SKM-1 treated with dmso at 0.1 percent for 144 hours (cell line): ENCODE data around the gene KRT86.
"Not testable (repeated sequence)": the region's sequence is repeated elsewhere in the genome, so short reads cannot be mapped to it uniquely, and the experiment has no call there.

Experiments used
- DNase-seq: peaks from one replicate; lab custom pipeline; 2025; ENCODE audit not compliant: unreplicated experiment; lab: John Stamatoyannopoulos, UW

Gene KRT86

DNA sequence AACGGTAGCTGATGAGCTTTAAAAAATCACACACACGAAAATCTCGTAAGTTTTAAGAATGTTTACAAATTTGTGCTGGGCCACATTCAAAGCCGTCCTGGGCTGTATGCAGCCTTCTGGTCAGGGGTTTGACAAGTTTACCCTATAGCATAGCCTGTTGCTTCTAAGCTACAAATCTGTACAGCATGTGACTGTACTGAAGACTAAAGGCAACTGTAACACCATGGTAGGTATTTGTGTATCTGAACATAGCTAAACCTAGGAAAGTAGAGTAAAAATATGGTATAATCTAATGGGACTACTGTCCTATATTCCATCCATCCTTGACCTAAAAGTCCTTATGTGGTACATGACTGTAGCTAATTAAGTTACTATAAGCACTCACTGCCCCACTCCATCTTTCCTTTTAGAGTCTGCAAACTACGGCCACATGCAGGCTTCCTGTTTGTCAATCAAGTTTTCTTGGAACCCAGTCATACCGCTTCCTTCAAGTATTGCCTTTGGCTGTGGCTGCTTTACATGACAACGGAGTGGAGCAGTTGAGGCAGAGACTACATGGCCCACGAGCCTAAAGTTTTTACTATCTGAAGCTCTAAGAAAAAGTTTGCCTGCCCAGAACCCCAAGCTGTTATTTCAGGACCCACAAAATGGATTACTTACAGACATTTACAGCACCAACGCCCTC, 22.9 kb upstream of the KRT86 start:
- no peak for DNase-seq

DNA sequence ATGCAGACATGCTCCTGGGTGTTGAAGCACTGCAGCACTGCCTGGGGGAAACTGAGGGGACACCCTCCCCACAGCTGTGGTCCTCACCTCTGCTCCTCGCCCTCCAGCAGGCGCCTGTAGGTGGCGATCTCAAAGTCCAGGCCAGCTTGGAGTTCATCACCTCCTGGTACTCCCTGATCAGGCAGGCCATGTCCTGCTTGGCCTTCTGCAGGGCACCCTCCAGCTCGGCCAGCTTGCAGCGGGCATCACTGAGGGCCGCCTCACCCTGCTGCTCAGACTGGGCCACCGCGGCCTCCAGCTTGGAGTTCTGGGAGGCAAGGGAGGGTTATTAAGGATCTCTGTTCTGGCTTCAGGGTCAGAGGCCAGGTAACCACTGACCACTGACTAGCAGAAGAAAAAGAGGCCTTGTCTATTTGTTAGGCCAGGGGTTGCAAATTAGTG, 22.2 kb upstream of the KRT86 start:
- DNase-seq, result not testable (repeated sequence)

- no peak for DNase-seq
These were observed 21.6 kb upstream of the KRT86 start for GRCh38 chr12:52252728-52253343.

- DNase-seq, result no peak
These were observed 20.9 kb upstream of the KRT86 start for GRCh38 chr12:52253391-52254179.

DNA sequence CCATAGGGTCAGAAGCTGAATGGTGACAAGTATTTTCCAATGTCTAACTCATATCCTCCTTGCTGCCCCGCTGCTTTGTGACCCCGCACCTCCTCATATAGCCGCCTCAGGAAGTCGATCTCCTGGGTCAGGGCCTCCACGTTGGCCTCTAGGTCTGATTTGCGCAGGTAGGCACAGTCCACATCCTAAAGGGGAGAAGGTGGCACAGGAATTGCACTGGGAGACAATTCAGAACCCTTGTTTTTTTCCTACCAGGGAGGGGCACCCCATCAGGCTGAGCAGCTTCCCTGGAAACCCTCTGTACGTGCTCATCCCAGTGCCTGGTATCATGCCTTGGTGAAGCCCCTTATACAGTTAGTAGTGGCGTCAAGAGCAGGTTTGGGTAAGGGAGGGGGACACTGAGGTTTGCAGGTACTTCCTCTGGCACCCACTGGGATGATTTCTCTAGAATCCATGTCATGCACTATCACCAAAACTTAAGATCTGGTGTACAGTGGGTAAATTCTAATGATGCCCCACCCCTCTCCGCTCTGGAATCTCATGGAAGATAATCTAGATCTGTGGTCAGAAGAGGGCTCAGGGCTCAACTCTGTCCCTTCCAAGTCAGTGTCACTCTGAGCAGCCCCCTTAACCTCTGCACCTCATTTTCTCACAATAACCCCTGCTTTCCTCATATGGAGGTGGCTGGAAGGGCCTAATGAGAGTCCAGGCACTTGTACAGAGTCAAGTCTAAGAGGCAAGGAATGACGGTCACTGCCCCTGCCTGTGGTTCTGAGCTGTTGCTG, 20.1 kb upstream of the KRT86 start:
- DNase-seq, result no peak

- no peak for DNase-seq
These were observed 19.3 kb upstream of the KRT86 start for GRCh38 chr12:52254965-52255751.

- DNase-seq, result no peak
These were observed 18.4 kb upstream of the KRT86 start for GRCh38 chr12:52255926-52256583.

DNA sequence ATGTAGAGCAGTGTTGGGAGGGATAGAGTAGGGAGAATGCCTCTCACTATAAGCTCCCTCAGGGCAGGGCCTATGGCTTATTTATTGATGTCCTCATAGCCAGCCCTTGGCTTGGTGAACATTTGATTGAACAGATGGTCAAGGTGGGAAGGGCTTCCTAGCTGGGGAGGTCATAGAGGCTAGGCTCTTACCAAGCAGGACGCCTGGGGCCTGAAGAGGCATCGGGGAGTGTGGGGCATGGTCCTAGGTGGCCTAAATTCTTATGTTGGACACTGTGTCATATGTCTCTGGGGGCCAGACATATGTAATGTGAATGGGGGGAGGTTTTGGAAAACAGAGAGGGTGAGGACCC, 17.9 kb upstream of the KRT86 start:
- DNase-seq, result no peak

- DNase-seq, result no peak
These were observed 17.3 kb upstream of the KRT86 start for GRCh38 chr12:52257074-52257551.

GRCh38 chr12:52257922-52258321, 16.5 kb upstream of the KRT86 start:
- DNase-seq, result not testable (repeated sequence)

GRCh38 chr12:52258335-52258901, 16.0 kb upstream of the KRT86 start:
- DNase-seq, result no peak

DNA sequence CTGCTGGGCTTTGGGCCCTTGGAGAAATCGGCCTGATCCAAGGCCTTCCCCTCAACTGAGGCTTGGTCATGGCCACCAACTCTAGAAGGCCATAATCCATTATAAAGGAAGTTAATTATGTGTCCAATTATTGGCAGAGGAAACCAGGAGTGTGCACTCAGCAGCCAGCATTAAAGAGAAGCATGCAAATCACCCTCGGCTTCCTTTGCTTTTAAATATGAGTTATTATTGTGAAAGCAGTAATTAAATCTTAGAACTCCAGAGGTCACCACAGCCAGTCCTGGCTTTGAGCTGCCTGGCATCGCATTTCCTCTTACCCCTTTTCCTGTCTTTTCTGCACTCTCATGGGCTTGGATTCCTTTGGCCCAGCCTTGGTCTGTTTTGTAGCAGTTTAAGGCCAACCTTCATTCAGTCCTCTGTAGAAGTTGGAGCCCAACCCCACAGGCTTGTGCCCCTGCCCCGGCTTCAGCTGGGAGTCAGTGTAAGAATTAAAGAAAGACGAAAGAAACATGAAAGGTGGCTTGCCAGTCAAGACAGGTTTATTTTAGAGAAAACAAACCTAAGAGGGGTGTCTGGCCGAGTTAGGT, 14.7 kb upstream of the KRT86 start:
- no peak for DNase-seq

DNA sequence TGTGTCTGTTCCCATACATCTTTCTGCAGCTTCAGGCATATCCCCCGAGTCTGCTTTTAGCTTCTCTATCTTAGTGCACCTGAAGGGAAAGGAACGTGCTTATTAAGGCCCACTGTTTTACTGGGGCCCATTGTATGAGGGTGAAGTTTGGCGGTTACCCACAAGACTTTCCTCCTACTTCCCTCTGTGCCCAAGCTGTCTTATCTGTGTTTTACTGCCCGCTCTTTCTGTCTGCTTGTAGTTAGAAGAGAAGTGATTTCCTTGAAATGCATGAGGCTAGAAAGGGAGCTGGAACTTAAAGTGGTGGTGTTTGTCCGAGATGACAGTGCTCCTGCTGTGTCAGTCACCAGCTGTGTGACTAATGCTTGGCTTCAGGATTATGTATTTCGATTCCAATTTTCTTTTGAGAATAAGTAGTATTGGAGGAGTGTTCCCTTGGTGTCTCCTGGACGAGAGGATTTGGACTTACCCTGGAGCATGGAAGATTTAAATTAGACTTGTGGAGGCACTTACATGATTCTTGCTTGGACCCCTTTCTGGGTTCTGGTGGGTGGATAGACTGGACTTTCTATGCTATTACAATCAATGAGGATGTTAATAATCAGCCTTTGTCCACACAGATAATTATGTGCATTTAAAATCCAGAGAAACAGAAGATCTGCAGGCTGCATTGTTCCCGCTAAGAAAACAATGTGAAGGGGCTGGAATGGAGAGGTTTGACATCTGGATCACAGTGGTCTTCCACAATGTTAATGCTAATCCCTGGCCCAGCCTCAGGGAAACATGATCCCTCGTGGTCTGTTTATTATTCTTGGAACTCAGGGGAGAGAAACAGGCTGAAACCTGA, 13.9 kb upstream of the KRT86 start:
- no peak for DNase-seq

GRCh38 chr12:52261208-52261484, 13.3 kb upstream of the KRT86 start:
- no peak for DNase-seq

GRCh38 chr12:52262286-52262685, 12.2 kb upstream of the KRT86 start:
- DNase-seq, result no peak

- no peak for DNase-seq
These were observed 10.5 kb upstream of the KRT86 start for GRCh38 chr12:52263761-52264434.

GRCh38 chr12:52264435-52264825, 10.0 kb upstream of the KRT86 start:
- no peak for DNase-seq

DNA sequence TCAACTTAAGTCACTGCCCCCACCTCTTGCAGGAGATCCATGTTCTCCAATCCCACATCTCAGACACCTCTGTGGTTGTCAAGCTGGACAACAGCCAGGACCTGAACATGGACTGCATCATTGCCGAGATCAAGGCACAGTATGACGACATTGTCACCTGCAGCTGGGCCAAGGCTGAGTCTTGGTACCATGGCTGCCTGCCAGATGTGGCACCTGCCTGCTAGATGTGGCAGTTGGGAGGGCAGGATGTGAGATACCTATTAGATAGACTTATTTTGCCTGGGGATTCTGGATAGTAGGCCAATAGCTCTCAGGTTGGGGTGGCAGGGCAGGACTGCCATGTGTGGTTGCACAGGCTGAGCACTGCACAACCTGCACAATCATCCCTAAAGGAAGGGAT, 7.9 kb upstream of the KRT86 start:
- no peak for DNase-seq
